LNCaP clone FGC (cell line): ENCODE measurements around the gene COL18A1.

Experiments used
- DNase-seq: peaks from one replicate; pipeline ENCODE4 v3.0.0-alpha.2; 2011; ENCODE audit warnings: low read depth
- H3K4me3 ChIP-seq: 2 replicates; pipeline ENCODE4 v1.5.1; 2011; ENCODE audit warnings: mild to moderate bottlenecking, low read depth, low read length, control low read depth
- CTCF ChIP-seq: IDR thresholded peaks from 2 replicates; pipeline ENCODE4 v1.5.1; 2012; ENCODE audit warnings: mild to moderate bottlenecking; ENCODE audit not compliant: control insufficient read depth, insufficient read depth; ENCODE audit errors: extremely low read depth

Gene COL18A1

GRCh38 chr21:45506836-45507522 lies 102.0 kb downstream of the COL18A1 start:
- no peak for DNase-seq
- no peak for TF ChIP-seq CTCF
- no peak overlapping the region for H3K4me3 ChIP-seq

DNA sequence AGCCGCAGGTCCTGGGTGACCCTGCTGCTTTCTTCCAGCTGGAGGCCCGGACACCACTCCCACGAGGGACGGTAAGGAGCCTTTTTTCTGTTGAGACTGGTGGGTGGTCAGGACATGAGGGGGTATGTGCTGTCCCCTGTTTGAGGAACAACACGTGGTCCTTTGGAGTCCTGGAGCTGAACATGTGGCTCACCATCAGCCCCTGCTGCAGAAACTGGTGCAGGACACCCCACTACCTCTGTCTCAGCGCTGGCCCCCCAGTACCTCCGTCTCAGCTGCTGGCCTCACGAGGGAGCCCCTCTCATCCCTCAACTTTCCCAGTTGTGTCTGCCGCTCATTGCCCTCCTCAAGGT lies 102.5 kb downstream of the COL18A1 start:
- DNase-seq, result no peak
- no peak overlapping the region for H3K4me3 ChIP-seq
- TF ChIP-seq CTCF, result no peak

- TF ChIP-seq CTCF, result no peak
- DNase-seq, result no peak
- no peak overlapping the region for H3K4me3 ChIP-seq
These were observed 103.0 kb downstream of the COL18A1 start for GRCh38 chr21:45507888-45508508.

GRCh38 chr21:45508607-45509565 lies 103.9 kb downstream of the COL18A1 start:
- DNase-seq, result no peak
- no peak overlapping the region for H3K4me3 ChIP-seq
- no peak for TF ChIP-seq CTCF

- H3K4me3 ChIP-seq, result no peak overlapping the region
- 0 out of 2 replicates have a peak, but pooled peaks have one; percentile 5 for TF ChIP-seq CTCF
- no peak for DNase-seq
These were observed 104.9 kb downstream of the COL18A1 start for GRCh38 chr21:45509566-45510465.

DNA sequence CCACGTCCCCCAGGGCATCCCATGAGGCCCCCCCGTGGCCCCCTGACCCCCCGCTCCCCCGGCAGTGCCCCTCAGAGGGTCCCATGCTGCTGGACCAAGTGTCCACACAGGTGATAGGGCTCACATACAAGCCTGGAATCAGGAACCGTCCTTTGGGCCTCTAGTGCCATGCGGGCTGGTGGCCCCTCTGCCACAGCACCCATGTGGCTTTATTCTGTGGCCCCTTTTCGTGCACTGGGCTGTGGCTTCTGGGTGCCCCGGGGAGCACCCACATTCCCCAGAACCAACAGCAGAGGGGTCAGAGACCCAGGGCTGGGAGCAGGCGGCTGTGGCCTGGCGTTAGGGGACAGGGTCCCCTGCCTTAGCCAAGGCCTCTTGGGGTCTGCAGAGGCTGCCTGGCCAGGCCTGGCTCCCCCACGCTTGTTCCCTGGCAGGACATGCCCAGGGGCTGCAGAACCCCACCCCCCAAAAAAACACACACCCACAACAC lies 105.5 kb downstream of the COL18A1 start:
- no peak overlapping the region for H3K4me3 ChIP-seq
- DNase-seq, result no peak
- no peak for TF ChIP-seq CTCF
